HG02885 (cell line): Measurements from ENCODE around the gene ZNF879.

ENCODE experiments used
- ATAC-seq: cut with Tn5 transposase; IDR thresholded peaks from one replicate; pipeline ENCODE4 v1.9.1; 2021; ENCODE audit warnings: mild to moderate bottlenecking; ENCODE audit not compliant: unreplicated experiment, poor library complexity

Gene ZNF879

DNA sequence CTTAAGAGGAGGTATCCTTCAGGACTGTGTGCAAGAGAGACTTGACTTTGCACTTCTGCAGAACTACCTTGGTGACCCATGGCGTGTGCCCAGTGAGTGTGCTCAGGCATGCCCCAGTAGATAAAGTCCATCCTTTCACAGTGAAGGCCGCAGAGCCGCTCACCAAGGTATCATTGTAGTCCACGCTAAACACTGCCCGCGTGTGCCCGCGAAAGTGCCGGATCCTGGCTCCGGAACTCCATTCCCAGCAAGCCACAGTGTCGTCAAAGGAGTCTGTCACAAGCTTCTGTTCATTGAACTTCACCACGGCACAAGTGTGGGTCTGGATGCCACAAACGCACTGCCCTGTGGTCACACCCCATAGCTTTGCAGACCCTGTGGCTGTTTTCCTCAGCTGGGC is 25.2 kb upstream of the ZNF879 start:
- no peak for ATAC-seq

DNA sequence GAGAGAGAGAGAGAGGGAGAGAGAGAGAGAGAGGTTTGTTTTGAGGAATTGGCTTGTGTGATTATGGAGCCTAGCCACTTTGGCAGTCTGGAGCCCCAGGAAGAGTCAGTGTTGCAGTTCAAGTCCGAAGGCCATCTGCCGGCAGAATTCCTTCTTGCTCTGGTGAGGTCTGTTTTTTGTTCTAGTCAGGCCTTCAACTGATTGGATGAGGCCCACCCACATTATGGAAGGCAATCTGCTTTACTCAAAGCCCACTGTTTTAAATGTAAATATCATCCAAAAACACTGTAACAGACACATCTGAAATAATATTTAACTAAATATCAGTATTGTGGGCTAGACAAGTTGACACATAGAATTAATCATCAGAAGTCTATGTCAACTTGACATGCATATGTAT is 17.0 kb upstream of the ZNF879 start:
- ATAC-seq: no peak

DNA sequence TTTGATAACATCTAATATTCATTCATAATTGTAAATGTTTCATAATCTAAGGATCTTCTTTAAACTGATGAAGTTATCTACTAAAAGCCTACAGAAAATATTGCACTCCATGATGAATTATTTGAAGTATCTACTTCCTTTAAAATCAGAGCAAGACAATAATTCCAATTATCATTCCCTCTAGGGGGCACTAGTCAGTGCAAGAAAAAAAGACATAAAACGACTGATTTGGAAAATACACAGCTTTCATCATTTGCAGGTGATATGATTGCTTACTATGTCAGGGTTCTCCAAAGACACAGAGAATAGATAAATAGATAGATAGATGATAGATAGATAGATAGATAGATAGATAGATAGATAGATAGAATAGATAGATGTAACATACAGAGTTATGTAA is 14.9 kb upstream of the ZNF879 start:
- ATAC-seq: no peak

DNA sequence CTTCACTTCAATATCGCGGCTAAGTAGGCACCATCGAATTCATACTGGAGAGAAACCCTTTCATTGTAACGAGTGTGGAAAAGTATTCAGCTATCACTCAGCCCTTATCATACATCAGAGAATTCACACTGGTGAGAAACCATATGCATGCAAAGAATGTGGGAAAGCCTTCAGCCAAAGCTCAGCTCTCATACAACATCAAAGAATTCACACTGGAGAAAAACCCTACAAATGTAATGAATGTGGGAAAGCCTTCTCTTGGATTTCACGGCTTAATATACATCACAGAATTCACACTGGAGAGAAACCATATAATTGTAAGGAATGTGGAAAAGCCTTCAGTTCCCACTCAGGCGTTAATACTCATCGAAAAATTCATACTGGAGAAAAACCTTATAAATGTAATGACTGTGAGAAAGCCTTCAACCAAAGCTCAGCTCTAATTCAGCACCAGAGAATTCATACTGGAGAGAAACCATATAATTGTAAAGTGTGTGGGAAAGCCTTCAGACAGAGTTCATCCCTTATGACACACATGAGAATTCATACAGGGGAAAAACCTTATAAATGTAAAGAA is 9.5 kb downstream of the ZNF879 start:
- no peak for ATAC-seq

DNA sequence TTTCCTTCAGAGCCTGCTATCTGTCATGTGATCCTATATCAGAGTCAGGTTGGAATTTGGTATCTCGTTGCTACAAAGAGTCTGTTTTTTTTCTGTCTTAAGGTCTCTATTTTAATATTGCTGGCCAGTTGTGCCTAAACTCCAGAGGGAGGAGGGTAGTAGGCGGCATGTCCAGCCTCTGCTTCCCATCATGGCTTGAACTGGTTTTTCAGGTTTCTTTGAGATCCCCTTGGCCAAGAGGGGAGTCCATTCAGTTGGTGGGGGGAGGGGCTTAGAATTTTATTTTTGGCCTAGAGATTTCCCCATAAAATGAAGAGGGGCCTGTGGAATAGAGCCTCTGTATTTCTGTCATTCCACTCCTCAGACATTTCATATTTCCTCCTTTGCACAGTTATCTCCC is 21.2 kb downstream of the ZNF879 start:
- no peak for ATAC-seq

DNA sequence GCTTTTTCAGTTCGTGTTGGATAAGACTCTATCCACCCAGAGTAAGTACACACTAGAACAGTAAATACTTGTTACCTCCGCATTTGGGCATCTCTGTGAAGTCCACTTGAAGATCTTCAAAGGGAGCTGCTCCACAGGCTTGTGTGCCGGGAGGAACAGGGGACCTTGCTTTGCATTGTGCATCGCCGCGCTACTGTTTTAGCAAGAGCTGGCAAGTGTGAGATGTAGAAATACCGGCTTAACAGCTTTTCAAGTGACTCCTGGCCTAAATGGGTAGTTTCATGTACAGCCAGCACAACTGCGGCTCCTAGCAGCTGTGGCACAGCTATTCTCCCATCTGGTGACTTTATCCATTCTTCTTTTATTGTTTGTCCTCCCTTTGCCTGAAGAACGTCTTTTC is 28.2 kb downstream of the ZNF879 start:
- no peak for ATAC-seq

DNA sequence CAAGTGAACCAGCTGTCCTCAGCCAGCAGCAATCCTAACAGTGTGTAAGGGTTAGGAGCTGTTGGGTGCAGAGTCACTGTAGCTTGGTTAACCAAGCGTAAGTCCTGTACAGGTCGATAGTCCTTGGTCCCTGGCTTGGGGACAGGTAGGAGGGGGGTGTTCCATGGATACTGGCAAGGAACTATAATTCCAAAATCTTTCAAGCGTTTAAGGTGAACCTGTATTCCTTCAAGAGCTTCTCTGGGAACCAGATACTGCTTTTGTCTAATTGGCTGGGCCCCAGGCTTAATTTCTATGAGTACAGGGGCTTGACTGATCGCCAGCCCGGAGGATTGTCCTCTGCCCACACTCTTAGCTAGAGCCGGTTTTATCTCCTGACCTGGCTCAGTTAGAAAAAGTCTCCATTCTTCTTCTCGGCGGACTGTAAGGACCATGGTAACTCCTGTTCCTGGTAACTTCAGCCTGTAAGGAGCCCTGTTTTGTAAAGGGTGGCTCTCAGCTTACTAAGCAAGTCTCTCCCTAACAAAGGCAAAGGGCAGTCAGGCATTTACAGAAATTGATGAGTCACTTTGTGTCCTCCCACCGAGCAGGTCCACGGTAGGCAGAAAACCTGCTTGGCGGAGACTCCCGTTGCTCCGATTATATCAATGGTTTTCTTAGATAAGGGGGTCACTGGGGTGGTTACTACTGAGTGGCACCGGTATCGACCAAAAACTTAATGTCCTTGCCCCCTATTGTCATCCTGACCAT is 30.6 kb downstream of the ZNF879 start:
- ATAC-seq: no peak

DNA sequence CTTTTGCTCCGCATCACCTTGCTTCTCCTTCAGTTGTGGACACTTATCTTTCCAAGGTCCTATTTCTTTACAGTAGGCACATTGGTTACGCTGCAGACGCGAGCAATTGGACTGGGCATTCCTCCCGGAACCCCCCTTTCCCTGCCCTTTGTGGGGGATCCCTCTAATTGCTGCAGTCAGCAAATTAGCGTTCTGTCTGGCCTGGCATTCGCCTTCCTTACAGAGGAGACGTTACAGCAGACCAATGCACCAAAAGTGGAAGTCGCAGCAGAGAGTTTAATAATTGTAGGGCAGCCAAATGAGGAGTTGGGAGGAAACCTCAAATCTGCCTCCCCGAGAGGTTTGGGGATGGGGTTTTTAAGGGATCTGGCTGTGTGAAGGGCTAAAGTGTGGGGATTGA is 31.3 kb downstream of the ZNF879 start:
- no peak for ATAC-seq

DNA sequence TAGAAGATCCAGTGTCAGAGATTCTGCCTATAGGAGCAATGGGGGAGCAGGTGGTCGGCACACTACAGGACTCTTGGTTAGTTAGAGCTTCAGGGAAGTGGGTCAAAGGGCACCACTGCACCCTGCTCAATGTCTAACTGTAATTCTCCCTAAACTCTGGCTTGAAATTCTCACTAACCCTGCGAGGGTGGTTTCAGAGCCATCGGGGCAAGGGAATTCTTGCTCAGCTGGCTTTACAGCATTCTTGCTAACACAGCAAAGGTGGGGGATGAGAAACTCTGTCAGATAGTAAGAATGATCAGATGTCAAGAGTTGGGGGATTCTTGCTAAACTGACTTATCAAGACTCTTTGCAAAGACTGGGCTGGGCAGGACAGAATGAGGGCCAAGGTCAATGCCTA is 31.8 kb downstream of the ZNF879 start:
- ATAC-seq: no peak

DNA sequence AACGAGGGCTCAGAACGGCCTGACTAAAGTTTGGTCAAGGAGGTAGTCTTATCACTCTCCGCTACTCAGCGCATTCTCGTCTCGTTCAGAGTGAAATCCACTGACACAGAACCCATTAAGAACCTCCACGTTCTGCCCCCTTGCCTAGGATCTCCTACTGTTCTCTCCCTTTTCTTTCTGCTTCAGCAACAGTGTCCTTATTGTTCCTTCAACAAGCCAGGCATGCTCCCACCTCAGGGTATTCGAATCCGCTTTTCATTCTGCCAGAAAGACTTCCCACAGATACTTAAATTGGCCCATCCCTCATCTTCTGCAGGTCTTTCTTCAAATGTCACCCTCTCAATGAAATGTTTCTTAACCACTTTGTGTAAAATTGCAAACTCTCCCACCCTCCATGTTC is 32.2 kb downstream of the ZNF879 start:
- no peak for ATAC-seq

DNA sequence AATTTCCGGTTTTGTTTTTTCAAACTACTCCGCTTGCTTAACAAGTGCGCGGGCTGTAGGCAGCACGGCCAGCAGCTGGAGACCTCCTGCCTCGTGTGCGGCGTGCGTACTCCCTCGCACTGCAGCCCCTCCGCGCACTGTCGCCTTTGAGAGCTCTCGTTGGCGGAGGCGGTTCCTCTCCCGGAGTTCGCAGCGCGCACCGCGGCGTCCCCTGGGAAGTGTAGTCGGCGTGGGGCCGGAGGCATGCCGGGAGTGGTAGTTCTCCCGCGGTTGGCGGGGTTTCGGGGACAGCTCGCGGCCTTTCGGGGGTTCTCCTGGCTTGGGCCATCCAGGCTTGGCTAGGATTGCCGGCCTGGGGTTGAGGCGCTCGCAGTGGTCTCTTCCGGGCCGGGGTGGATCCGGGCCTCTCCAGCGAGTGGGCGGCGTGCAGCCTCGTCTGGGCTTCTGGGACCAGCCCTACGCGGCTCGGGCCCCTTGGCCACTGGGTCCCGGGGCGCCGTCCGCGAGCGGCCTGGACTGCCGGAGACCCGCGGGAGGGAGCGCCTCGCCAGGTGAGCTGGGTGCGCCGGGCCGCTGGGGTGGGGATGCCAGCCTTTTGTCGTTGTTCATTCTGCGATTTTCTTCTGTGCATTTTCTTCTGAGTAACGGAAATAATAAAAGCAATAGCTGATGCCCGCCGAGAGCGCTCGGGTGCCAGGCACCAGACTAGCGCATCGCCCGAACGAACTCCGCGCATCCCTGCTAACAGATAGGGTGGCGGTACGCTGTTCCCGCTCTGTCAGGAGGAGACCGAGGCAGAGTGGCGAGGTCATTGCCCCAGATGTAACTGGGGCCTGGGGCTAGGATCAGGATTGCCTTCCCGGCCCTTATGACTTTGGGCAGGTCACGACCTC is 36.8 kb downstream of the ZNF879 start, which contains the start of gene ZNF354C:
ZNF354C (plus strand) TSS at position 258 of the 893 bp plus-strand sequence. CDS start 1,696 bp downstream, outside the sequence.
- ATAC-seq: no peak

DNA sequence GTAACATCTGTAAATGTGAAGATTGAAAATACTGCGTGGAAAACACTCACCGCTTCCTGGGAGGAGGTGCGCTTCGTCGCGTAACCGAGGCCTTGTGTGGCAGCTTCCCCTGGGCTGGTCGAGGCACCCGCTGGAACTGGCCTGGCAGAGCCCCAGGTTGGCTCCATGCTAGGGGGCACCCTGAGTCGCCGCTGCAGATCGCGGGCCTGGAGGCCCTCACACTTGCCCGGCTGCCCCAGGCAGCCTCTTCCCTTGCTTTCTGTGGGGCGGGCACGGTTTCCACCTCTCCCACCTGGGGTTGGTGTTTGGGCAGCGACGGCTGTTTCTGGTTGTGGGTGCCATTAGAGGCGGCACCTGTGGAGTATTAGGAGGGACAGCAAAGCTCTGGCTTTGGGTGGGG is 37.4 kb downstream of the ZNF879 start:
- ATAC-seq: no peak

DNA sequence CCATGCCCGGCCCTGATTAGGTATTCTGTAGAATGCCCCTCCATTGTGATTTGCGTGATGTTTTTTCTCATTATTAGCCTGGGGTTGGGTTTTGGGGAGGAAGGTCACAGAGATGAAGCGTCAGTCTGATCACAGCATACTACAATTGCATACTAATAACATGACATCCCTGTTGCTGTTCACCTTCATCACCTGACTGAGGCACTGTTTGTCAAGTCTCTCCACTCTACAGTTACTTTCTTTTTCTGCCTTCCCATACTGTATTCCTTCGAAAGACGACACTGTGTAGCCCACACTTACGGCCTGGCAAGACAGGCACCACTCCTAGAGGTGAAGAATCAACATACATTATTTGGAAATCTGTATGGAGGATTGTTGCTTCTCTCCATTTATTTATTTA is 42.1 kb downstream of the ZNF879 start:
- ATAC-seq: no peak

DNA sequence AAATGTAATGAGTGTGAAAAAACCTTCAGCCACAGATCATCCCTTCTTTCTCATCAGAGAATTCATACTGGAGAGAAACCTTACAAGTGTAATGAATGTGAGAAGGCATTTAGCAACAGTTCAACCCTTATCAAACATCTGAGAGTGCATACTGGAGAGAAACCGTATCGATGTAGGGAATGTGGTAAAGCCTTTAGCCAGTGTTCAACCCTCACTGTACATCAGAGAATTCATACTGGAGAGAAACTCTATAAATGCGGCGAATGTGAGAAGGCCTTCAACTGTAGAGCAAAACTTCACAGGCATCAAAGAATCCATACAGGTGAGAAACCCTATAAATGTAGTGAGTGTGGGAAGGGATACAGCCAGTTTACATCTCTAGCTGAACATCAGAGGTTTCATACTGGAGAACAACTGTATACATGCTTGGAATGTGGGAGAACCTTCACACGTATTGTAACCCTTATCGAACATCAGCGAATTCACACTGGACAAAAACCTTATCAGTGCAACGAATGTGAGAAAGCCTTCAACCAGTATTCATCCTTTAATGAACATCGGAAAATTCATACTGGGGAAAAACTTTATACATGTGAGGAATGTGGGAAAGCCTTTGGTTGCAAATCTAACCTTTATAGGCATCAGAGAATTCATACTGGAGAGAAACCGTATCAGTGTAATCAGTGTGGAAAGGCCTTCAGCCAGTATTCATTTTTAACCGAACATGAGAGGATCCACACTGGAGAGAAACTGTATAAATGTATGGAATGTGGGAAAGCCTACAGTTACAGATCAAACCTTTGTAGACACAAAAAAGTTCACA is 55.8 kb downstream of the ZNF879 start:
- no peak for ATAC-seq

DNA sequence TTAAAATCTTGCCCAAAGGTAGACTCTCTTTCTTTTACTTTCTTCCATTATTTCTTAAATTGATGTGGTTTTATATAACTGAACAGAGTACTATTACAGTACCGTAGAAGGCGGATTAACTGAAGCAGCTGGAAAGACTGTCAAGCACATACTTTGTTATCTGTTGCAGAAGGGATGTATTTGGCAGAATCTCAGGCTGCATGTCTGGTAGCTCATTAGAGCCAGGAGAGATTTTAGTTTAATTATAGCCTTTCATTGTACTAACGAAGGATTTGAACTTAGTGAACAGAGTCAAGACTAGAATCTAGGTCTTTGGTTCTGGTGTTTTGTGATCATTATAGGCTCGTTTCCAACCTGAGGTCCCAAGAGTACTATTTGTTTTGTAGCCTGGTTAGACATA is 57.1 kb downstream of the ZNF879 start:
- ATAC-seq: no peak
